GM12878 (cell line): ENCODE measurements around the gene DOLPP1. TPM values are rescaled to one million over a fixed set of nuclear protein-coding genes. Genes with fewer than 3 reads are reported as not detected.
A peak's percentile ranks its signal among the peaks of the same experiment; 100 is the strongest.

Source experiments
- ATAC-seq: fragments of 200-7000 bp; cut with Tn5 transposase; 3 replicates; pipeline ENCODE4 v1.9.1; 2020; ENCODE audit warnings: mild to moderate bottlenecking, moderate library complexity
- Bru-seq: library from RNA; stranded (reverse); fragments of 400-500 nt; gene quantifications from one replicate; lab custom pipeline; 2021; lab: Mats Ljungman, UMichigan
- BruChase-seq, 2 experiments: library from RNA; stranded (reverse); fragments of 400-500 nt; gene quantifications; one replicate each; lab custom pipeline; 2021; lab: Mats Ljungman, UMichigan
- BruUV-seq: library from RNA; stranded (reverse); fragments of 400-500 nt; replicated peaks from 2 replicates; lab custom pipeline; 2021; lab: Mats Ljungman, UMichigan
- CTCF ChIA-PET: fragments of 300-600 bp; sonication (Branson Sonifier 250); formaldehyde crosslinking; extraction: SDS; loops from one replicate; lab custom pipeline; 2021; ENCODE audit warnings: inconsistent platforms; lab: Yijun Ruan, JAX
- POLR2A ChIA-PET: fragments of 350-600 bp; formaldehyde crosslinking; extraction: SDS; loops from one replicate; lab custom pipeline; 2021; ENCODE audit warnings: inconsistent platforms; lab: Charles Lee
- RAD21 ChIA-PET: fragments of 300-600 bp; sonication (Branson Sonifier 250); formaldehyde crosslinking; loops from one replicate; lab custom pipeline; 2023; ENCODE audit warnings: antibody characterized with exemption; ENCODE audit not compliant: unreplicated experiment; lab: Charles Lee
- SMC1A ChIA-PET: fragments of 300-600 bp; sonication (Branson Sonifier 250); formaldehyde crosslinking; loops from one replicate; lab custom pipeline; 2023; ENCODE audit not compliant: unreplicated experiment, uncharacterized antibody; lab: Charles Lee
- DNase-seq: peaks from one replicate; pipeline ENCODE4 v3.0.0-alpha.2; 2011; ENCODE audit warnings: low read depth, low spot score
- FAIRE-seq: peaks from 3 replicates; lab custom pipeline; 2011; peaks lifted over from hg19 to GRCh38; lab: Jason Lieb, UNC
- H2AFZ ChIP-seq: 2 replicates; pipeline ENCODE4 v1.6.0; 2011; ENCODE audit warnings: low read depth, low read length, control low read depth; ENCODE audit not compliant: control insufficient read depth
- H3K27ac ChIP-seq: 2 replicates; pipeline ENCODE4 v1.5.1; 2011; ENCODE audit warnings: control low read depth; ENCODE audit not compliant: control insufficient read depth, insufficient read depth
- H3K27me3 ChIP-seq, 2 experiments: replicated peaks in 1 of 2; 2 replicates each; pipeline versions ENCODE4 v1.6.0 to v1.6.1; 2011; ENCODE audit warnings: low read length in 1 of 2; ENCODE audit not compliant: control insufficient read depth in 2 of 2, insufficient read depth in 2 of 2
- H3K36me3 ChIP-seq, 2 experiments: 2 replicates each; pipeline ENCODE4 v1.5.1; 2011; ENCODE audit warnings: low read length in 1 of 2; ENCODE audit not compliant: control insufficient read depth in 2 of 2, insufficient read depth in 2 of 2
- H3K4me1 ChIP-seq: 2 replicates; pipeline ENCODE4 v1.6.1; 2011; ENCODE audit warnings: mild to moderate bottlenecking, low read length, moderate library complexity, mixed read lengths; ENCODE audit not compliant: control insufficient read depth, insufficient read depth
- H3K4me2 ChIP-seq: 2 replicates; pipeline ENCODE4 v1.6.0; 2011; ENCODE audit warnings: control low read depth; ENCODE audit not compliant: control insufficient read depth, insufficient read depth
- H3K4me3 ChIP-seq: fragments of 200-600 bp; sonication (generic); 2 replicates; pipeline ENCODE4 v1.5.1; 2016
- H3K79me2 ChIP-seq: 2 replicates; pipeline ENCODE4 v1.6.0; 2011; ENCODE audit warnings: low read length; ENCODE audit not compliant: control insufficient read depth, insufficient read depth
- H3K9ac ChIP-seq: 2 replicates; pipeline ENCODE4 v1.8.0; 2011; ENCODE audit warnings: low read length, control low read depth, mixed read lengths; ENCODE audit not compliant: control insufficient read depth, insufficient read depth
- H3K9me3 ChIP-seq: replicated peaks from 3 replicates; pipeline ENCODE4 v1.5.1; 2011; ENCODE audit warnings: mild to moderate bottlenecking, low read length; ENCODE audit not compliant: control insufficient read depth, insufficient read depth
- H4K20me1 ChIP-seq: 2 replicates; pipeline ENCODE4 v1.6.0; 2011; ENCODE audit not compliant: control insufficient read depth, insufficient read depth
- ASH2L ChIP-seq: fragments of 300-600, 200-600 bp; sonication (generic); IDR thresholded peaks from 2 replicates; pipeline ENCODE4 v1.6.1; 2017; ENCODE audit warnings: low read depth, mild to moderate bottlenecking, borderline replicate concordance
- BCL3 ChIP-seq: IDR thresholded peaks from 2 replicates; pipeline ENCODE4 v1.6.1; 2011; ENCODE audit warnings: borderline replicate concordance, low read depth, mild to moderate bottlenecking, moderate library complexity, low read length; ENCODE audit not compliant: insufficient read depth, poor library complexity, severe bottlenecking
- CBX5 ChIP-seq: sonication (generic); IDR thresholded peaks from 2 replicates; pipeline ENCODE4 v1.6.1; 2016; ENCODE audit warnings: low read depth, moderate library complexity, mild to moderate bottlenecking, inconsistent platforms
- FOS ChIP-seq: IDR thresholded peaks from 3 replicates; pipeline ENCODE4 v1.6.1; 2011; ENCODE audit warnings: borderline replicate concordance; ENCODE audit not compliant: insufficient read length; ENCODE audit errors: extremely low read depth
- HDGF ChIP-seq: fragments of 450-650 bp; IDR thresholded peaks from 2 replicates; pipeline ENCODE4 v1.6.1; 2016; ENCODE audit warnings: antibody characterized with exemption
- JUNB ChIP-seq: IDR thresholded peaks from 2 replicates; pipeline ENCODE4 v1.6.1; 2016; ENCODE audit warnings: antibody characterized with exemption, mild to moderate bottlenecking
- KLF5 ChIP-seq: fragments of 450-650 bp; IDR thresholded peaks from 2 replicates; pipeline ENCODE4 v1.6.1; 2014; ENCODE audit warnings: mild to moderate bottlenecking; ENCODE audit not compliant: partially characterized antibody
- NR2C1 ChIP-seq: fragments of 450-650 bp; IDR thresholded peaks from 2 replicates; pipeline ENCODE4 v1.6.1; 2017; ENCODE audit warnings: antibody characterized with exemption, mild to moderate bottlenecking, moderate library complexity
- NR2F1 ChIP-seq: fragments of 450-650 bp; conservative IDR thresholded peaks from 2 replicates; pipeline ENCODE4 v1.6.1; 2017; ENCODE audit warnings: mild to moderate bottlenecking
- PML ChIP-seq: IDR thresholded peaks from 2 replicates; pipeline ENCODE4 v1.6.1; 2012; ENCODE audit warnings: low read length, inconsistent platforms
- RAD51 ChIP-seq: fragments of 450-650 bp; IDR thresholded peaks from 2 replicates; pipeline ENCODE4 v1.6.1; 2016; ENCODE audit warnings: moderate library complexity, mild to moderate bottlenecking, inconsistent platforms
- RB1 ChIP-seq: fragments of 450-650 bp; formaldehyde crosslinking; IDR thresholded peaks from 2 replicates; pipeline ENCODE4 v1.6.1; 2017; ENCODE audit warnings: mild to moderate bottlenecking, borderline replicate concordance
- SREBF1 ChIP-seq: IDR thresholded peaks from 2 replicates; pipeline ENCODE4 v1.6.1; 2012; ENCODE audit warnings: mild to moderate bottlenecking, low read length
- WGBS: methylation state at CpG from one replicate; pipeline ENCODE4 v1.1.6; 2016; ENCODE audit warnings: low lambda C conversion rate; ENCODE audit not compliant: insufficient replicate concordance, insufficient coverage; ENCODE audit errors: missing lambda C conversion rate; 5-methylcytosine and 5-hydroxymethylcytosine counted together
- in situ Hi-C: fragments of 300-500 bp; cut with MboI; formaldehyde crosslinking; loops from 9 replicates; pipeline ENCODE4 v1.14.3; 2018; ENCODE audit warnings: mixed read lengths
- intact Hi-C: fragments of 100-400 bp; cut with micrococcal nuclease; formaldehyde crosslinking; loops from one replicate; pipeline ENCODE4 v1.14.2; 2022; ENCODE audit not compliant: unreplicated experiment
- long read RNA-seq, 2 experiments: library from polyadenylated mRNA; unstranded; transcript quantifications; one replicate each; pipeline ENCODE4 v2.0.0, GENCODE V29; 2019 to 2020
- polyA minus RNA-seq, 3 experiments: library from RNA; depleted of rRNA, polyadenylated mRNA; stranded (reverse); fragments of >200 nt; gene quantifications; 2 replicates each; pipeline ENCODE4 v1.2.3, GENCODE V29; 2011
- polyA plus RNA-seq, 11 experiments: library from polyadenylated mRNA; depleted of rRNA in 4 of 11; unstranded in 6 of 11; stranded (reverse) in 5 of 11; fragments of >200 nt; fragmentation: Nextera tagmentation in 4 of 11; fragmentation: Illumina TruSeq in 1 of 11; extraction: Ambion mirVana in 4 of 11; extraction: Trizol in 1 of 11; gene quantifications; 1 replicate in 1 of 11; 2 replicates in 10 of 11; pipeline versions ENCODE4 v1.2.1 to v1.2.3, GENCODE V29; 2011 to 2016; ENCODE audit warnings: inconsistent platforms in 2 of 11, missing spikeins in 2 of 11, low read depth in 1 of 11
- total RNA-seq, 4 experiments: library from RNA; depleted of rRNA in 3 of 4; stranded (reverse); fragments of >200 nt in 3 of 4; fragmentation: Illumina TruSeq in 1 of 4; extraction: Trizol in 1 of 4; gene quantifications; 2 replicates each; pipeline versions ENCODE4 v1.2.1 to v1.2.3, GENCODE V29; 2013 to 2021
- TF ChIP-seq, protein P1 (sequence below): fragments of 450-650 bp; formaldehyde crosslinking; IDR thresholded peaks from 2 replicates; pipeline ENCODE4 v1.5.0; 2022; ENCODE audit warnings: mild to moderate bottlenecking, missing genetic modification characterization

Gene DOLPP1
- 6.4 and 8.2 TPM in 2 replicates for total RNA-seq (2013; cell fraction: nucleolus; rRNA removed)
- 12.6 and 13.0 TPM in 2 replicates for total RNA-seq (2014; rRNA removed)
- total RNA-seq (2014; rRNA removed; fragmentation: Illumina TruSeq; extraction: Trizol), result 8.6 and 10.0 TPM in 2 replicates
- total RNA-seq (2021), result 15.2 TPM in 2 replicates
- 3.9 TPM for polyA plus RNA-seq (2011; ENCODE audit: low read depth)
- polyA plus RNA-seq (2011; rRNA removed), result 8.0 and 13.2 TPM in 2 replicates
- 17.8 and 22.8 TPM in 2 replicates for polyA plus RNA-seq (2011; cell fraction: cytosol; rRNA removed)
- polyA plus RNA-seq (2011; cell fraction: nucleus; rRNA removed), result 22.8 and 28.4 TPM in 2 replicates
- polyA plus RNA-seq (2012), result 5.7 and 6.6 TPM in 2 replicates
- polyA plus RNA-seq (2014; fragmentation: Illumina TruSeq; extraction: Trizol), result 6.6 and 13.6 TPM in 2 replicates
- polyA plus RNA-seq (2014; fragmentation: Nextera tagmentation; extraction: Ambion mirVana), result 1 to 10 TPM in 1 of 2 experiments, under 1 TPM in 1; 0.76 to 3.5 TPM
- 17.4 and 19.9 TPM in 2 replicates for polyA plus RNA-seq (2014; rRNA removed)
- 10 to 100 TPM; 18.9 to 19.2 TPM for polyA plus RNA-seq (2016; fragmentation: Nextera tagmentation; extraction: Ambion mirVana)
- 9.2 and 14.9 TPM in 2 replicates for polyA minus RNA-seq (2011; rRNA and poly(A)+ RNA removed)
- 5.1 and 5.5 TPM in 2 replicates for polyA minus RNA-seq (2011; cell fraction: cytosol; rRNA and poly(A)+ RNA removed)
- polyA minus RNA-seq (2011; cell fraction: nucleus; rRNA and poly(A)+ RNA removed), result 4.4 and 7.9 TPM in 2 replicates
- Bru-seq, nascent RNA, result percentile 58 among the genes with signal in this experiment
- percentile 54 among the genes with signal in this experiment for BruChase-seq, experiment 1, labeled RNA remaining after a 6-hour chase
- BruChase-seq, experiment 2, labeled RNA remaining after a 2-hour chase, result percentile 66 among the genes with signal in this experiment
- long read RNA-seq, experiment 1, transcript DOLPP1-202 (8 exons, 2,177 nt), result major isoform, 13 of 15 reads
- long read RNA-seq, experiment 1, partial matches to known transcripts, result 0 of 15 reads
- long read RNA-seq, experiment 1, other reads (novel, unspliced or antisense), result 2 of 15 reads
- long read RNA-seq, experiment 2, transcript DOLPP1-202 (8 exons, 2,177 nt), result major isoform, 23 of 24 reads
- long read RNA-seq, experiment 2, partial matches to known transcripts, result 0 of 24 reads
- long read RNA-seq, experiment 2, other reads (novel, unspliced or antisense), result 1 of 24 reads

GRCh38 chr9:129080601-129081387 lies at the start of gene DOLPP1:
Gene DOLPP1 (plus strand): TSS chr9:129081111. CDS start chr9:129081132, 21 bp downstream.
- ChIA-PET RAD21 (interaction anchor here (0.6 to 1.7 kb wide), 7 partner anchors 45 to 544 kb away, joined by 3 to 5 read pairs (median 4); partner anchors contain the start of gene MIGA2), SMC1A (interaction anchor here (1.1 kb wide), 1 partner anchor 51 kb away, joined by 4 read pairs; no protein-coding TSS in a partner anchor), POLR2A (interaction anchor here (0.6 to 1.6 kb wide), 9 partner anchors 41 to 1795 kb away, joined by 3 to 6 read pairs (median 3); partner anchors contain the start of genes DOLK, MIGA2, NUP188 and SH3GLB2), CTCF (interaction anchor here (0.8 to 1.9 kb wide), 7 partner anchors 22 to 543 kb away, joined by 3 to 5 read pairs (median 3); partner anchors contain the start of gene SH3GLB2)
- peak within 1 kb of the TSS; percentile 54 for H3K27ac ChIP-seq
- H3K4me1 ChIP-seq, result peaks cover 12% of the 10 kb centered on the region
- intact Hi-C loops, result loop anchor here (2.0 kb wide), 1 partner anchor 30 kb away; the partner anchor contains the start of genes CRAT and PTPA
- peak within 1 kb of the TSS; percentile 98 for H2AFZ ChIP-seq
- H3K4me3 ChIP-seq, result peak within 1 kb of the TSS; percentile 93
- H3K79me2 ChIP-seq, result peaks cover 17% of the 10 kb centered on the region
- BruUV-seq, result no TSS peak
- FAIRE-seq (peak; percentile 100), DNase-seq (peak; percentile 96), ATAC-seq (peak; percentile 98)
- H3K27me3 ChIP-seq, result no peaks in the 10 kb centered on the region
- no peaks in the 10 kb centered on the region for H4K20me1 ChIP-seq
- in situ Hi-C loops, result no loop called here
- 1% methylated on average over 65 of the region's 70 CpGs for WGBS
- H3K9ac ChIP-seq, result peak within 1 kb of the TSS; percentile 83
- H3K36me3 ChIP-seq, result peaks cover 0 to 10% of the 10 kb centered on the region in 2 experiments; a peak in 3 of 4 replicates
- H3K4me2 ChIP-seq, result peak within 1 kb of the TSS; percentile 99
- no peaks in the 10 kb centered on the region for H3K9me3 ChIP-seq
- TF ChIP-seq KLF5 (peak; percentile 73), NR2C1 (peak; percentile 25; the same call in 1 of the 2 replicates), JUNB (no peak), FOS (peak; percentile 96), BCL3 (no peak), SREBF1 (no peak), PML (no peak), NR2F1 (peak; percentile 33; the same call in 1 of the 2 replicates), CBX5 (no peak), ASH2L (no peak), RAD51 (no peak), RB1 (no peak), HDGF (peak; percentile 94)
- TF ChIP-seq, protein P1, sequence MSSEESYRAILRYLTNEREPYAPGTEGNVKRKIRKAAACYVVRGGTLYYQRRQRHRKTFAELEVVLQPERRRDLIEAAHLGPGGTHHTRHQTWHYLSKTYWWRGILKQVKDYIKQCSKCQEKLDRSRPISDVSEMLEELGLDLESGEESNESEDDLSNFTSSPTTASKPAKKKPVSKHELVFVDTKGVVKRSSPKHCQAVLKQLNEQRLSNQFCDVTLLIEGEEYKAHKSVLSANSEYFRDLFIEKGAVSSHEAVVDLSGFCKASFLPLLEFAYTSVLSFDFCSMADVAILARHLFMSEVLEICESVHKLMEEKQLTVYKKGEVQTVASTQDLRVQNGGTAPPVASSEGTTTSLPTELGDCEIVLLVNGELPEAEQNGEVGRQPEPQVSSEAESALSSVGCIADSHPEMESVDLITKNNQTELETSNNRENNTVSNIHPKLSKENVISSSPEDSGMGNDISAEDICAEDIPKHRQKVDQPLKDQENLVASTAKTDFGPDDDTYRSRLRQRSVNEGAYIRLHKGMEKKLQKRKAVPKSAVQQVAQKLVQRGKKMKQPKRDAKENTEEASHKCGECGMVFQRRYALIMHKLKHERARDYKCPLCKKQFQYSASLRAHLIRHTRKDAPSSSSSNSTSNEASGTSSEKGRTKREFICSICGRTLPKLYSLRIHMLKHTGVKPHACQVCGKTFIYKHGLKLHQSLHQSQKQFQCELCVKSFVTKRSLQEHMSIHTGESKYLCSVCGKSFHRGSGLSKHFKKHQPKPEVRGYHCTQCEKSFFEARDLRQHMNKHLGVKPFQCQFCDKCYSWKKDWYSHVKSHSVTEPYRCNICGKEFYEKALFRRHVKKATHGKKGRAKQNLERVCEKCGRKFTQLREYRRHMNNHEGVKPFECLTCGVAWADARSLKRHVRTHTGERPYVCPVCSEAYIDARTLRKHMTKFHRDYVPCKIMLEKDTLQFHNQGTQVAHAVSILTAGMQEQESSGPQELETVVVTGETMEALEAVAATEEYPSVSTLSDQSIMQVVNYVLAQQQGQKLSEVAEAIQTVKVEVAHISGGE (CRISPR knock-in tag), result no peak
